GM12878 (cell line): ENCODE measurements around the gene SHROOM3. TPM values are rescaled to one million over a fixed set of nuclear protein-coding genes. Genes with fewer than 3 reads are reported as not detected.

ENCODE experiments used
- ATAC-seq: fragments of 200-7000 bp; cut with Tn5 transposase; 3 replicates; pipeline ENCODE4 v1.9.1; 2020; ENCODE audit warnings: mild to moderate bottlenecking, moderate library complexity
- BruUV-seq: library from RNA; stranded (reverse); fragments of 400-500 nt; replicated peaks from 2 replicates; lab custom pipeline; 2021; lab: Mats Ljungman, UMichigan
- CTCF ChIA-PET: fragments of 300-600 bp; sonication (Branson Sonifier 250); formaldehyde crosslinking; extraction: SDS; loops from one replicate; lab custom pipeline; 2021; ENCODE audit warnings: inconsistent platforms; lab: Yijun Ruan, JAX
- POLR2A ChIA-PET: fragments of 350-600 bp; formaldehyde crosslinking; extraction: SDS; loops from one replicate; lab custom pipeline; 2021; ENCODE audit warnings: inconsistent platforms; lab: Charles Lee
- RAD21 ChIA-PET: fragments of 300-600 bp; sonication (Branson Sonifier 250); formaldehyde crosslinking; loops from one replicate; lab custom pipeline; 2023; ENCODE audit warnings: antibody characterized with exemption; ENCODE audit not compliant: unreplicated experiment; lab: Charles Lee
- SMC1A ChIA-PET: fragments of 300-600 bp; sonication (Branson Sonifier 250); formaldehyde crosslinking; loops from one replicate; lab custom pipeline; 2023; ENCODE audit not compliant: unreplicated experiment, uncharacterized antibody; lab: Charles Lee
- DNase-seq: peaks from one replicate; pipeline ENCODE4 v3.0.0-alpha.2; 2011; ENCODE audit warnings: low read depth, low spot score
- FAIRE-seq: peaks from 3 replicates; lab custom pipeline; 2011; peaks lifted over from hg19 to GRCh38; lab: Jason Lieb, UNC
- H2AFZ ChIP-seq: 2 replicates; pipeline ENCODE4 v1.6.0; 2011; ENCODE audit warnings: low read depth, low read length, control low read depth; ENCODE audit not compliant: control insufficient read depth
- H3K27ac ChIP-seq: 2 replicates; pipeline ENCODE4 v1.5.1; 2011; ENCODE audit warnings: control low read depth; ENCODE audit not compliant: control insufficient read depth, insufficient read depth
- H3K27me3 ChIP-seq, 2 experiments: replicated peaks in 1 of 2; 2 replicates each; pipeline versions ENCODE4 v1.6.0 to v1.6.1; 2011; ENCODE audit warnings: low read length in 1 of 2; ENCODE audit not compliant: control insufficient read depth in 2 of 2, insufficient read depth in 2 of 2
- H3K36me3 ChIP-seq, 2 experiments: 2 replicates each; pipeline ENCODE4 v1.5.1; 2011; ENCODE audit warnings: low read length in 1 of 2; ENCODE audit not compliant: control insufficient read depth in 2 of 2, insufficient read depth in 2 of 2
- H3K4me1 ChIP-seq: 2 replicates; pipeline ENCODE4 v1.6.1; 2011; ENCODE audit warnings: mild to moderate bottlenecking, low read length, moderate library complexity, mixed read lengths; ENCODE audit not compliant: control insufficient read depth, insufficient read depth
- H3K4me2 ChIP-seq: 2 replicates; pipeline ENCODE4 v1.6.0; 2011; ENCODE audit warnings: control low read depth; ENCODE audit not compliant: control insufficient read depth, insufficient read depth
- H3K4me3 ChIP-seq: fragments of 200-600 bp; sonication (generic); 2 replicates; pipeline ENCODE4 v1.5.1; 2016
- H3K79me2 ChIP-seq: 2 replicates; pipeline ENCODE4 v1.6.0; 2011; ENCODE audit warnings: low read length; ENCODE audit not compliant: control insufficient read depth, insufficient read depth
- H3K9ac ChIP-seq: 2 replicates; pipeline ENCODE4 v1.8.0; 2011; ENCODE audit warnings: low read length, control low read depth, mixed read lengths; ENCODE audit not compliant: control insufficient read depth, insufficient read depth
- H3K9me3 ChIP-seq: replicated peaks from 3 replicates; pipeline ENCODE4 v1.5.1; 2011; ENCODE audit warnings: mild to moderate bottlenecking, low read length; ENCODE audit not compliant: control insufficient read depth, insufficient read depth
- H4K20me1 ChIP-seq: 2 replicates; pipeline ENCODE4 v1.6.0; 2011; ENCODE audit not compliant: control insufficient read depth, insufficient read depth
- BMI1 ChIP-seq: fragments of 450-650 bp; IDR thresholded peaks from 2 replicates; pipeline ENCODE4 v1.6.1; 2016; ENCODE audit warnings: mild to moderate bottlenecking, moderate library complexity, borderline replicate concordance
- CHD4 ChIP-seq: fragments of 200-600 bp; sonication (generic); IDR thresholded peaks from 2 replicates; pipeline ENCODE4 v1.6.1; 2016; ENCODE audit warnings: mild to moderate bottlenecking
- ESRRA ChIP-seq: IDR thresholded peaks from 2 replicates; pipeline ENCODE4 v1.6.1; 2012; ENCODE audit warnings: mild to moderate bottlenecking, low read length, improper control_type of control experiment
- MXI1 ChIP-seq: fragments of 150-350 bp; IDR thresholded peaks from 2 replicates; pipeline ENCODE4 v1.6.1; 2011; ENCODE audit warnings: low read depth, mild to moderate bottlenecking, inconsistent platforms, low read length, improper control_type of control experiment
- PAX8 ChIP-seq: fragments of 450-650 bp; IDR thresholded peaks from 2 replicates; pipeline ENCODE4 v1.6.1; 2017; ENCODE audit warnings: mild to moderate bottlenecking, moderate library complexity
- POLR2A ChIP-seq: IDR thresholded peaks from 2 replicates; pipeline ENCODE4 v1.6.1; 2011; ENCODE audit warnings: low read depth, mild to moderate bottlenecking, low read length
- POU2F2 ChIP-seq: IDR thresholded peaks from 3 replicates; pipeline ENCODE4 v1.6.1; 2011; ENCODE audit warnings: low read depth, mild to moderate bottlenecking, low read length, borderline replicate concordance
- SREBF1 ChIP-seq: IDR thresholded peaks from 2 replicates; pipeline ENCODE4 v1.6.1; 2012; ENCODE audit warnings: mild to moderate bottlenecking, low read length
- ZNF622 ChIP-seq: fragments of 450-650 bp; IDR thresholded peaks from 2 replicates; pipeline ENCODE4 v1.6.1; 2017; ENCODE audit warnings: mild to moderate bottlenecking, inconsistent platforms
- ZSCAN29 ChIP-seq: fragments of 450-650 bp; IDR thresholded peaks from 2 replicates; pipeline ENCODE4 v1.6.1; 2017; ENCODE audit warnings: mild to moderate bottlenecking, moderate library complexity
- WGBS: methylation state at CpG from one replicate; pipeline ENCODE4 v1.1.6; 2016; ENCODE audit warnings: low lambda C conversion rate; ENCODE audit not compliant: insufficient replicate concordance, insufficient coverage; ENCODE audit errors: missing lambda C conversion rate; 5-methylcytosine and 5-hydroxymethylcytosine counted together
- in situ Hi-C: fragments of 300-500 bp; cut with MboI; formaldehyde crosslinking; loops from 9 replicates; pipeline ENCODE4 v1.14.3; 2018; ENCODE audit warnings: mixed read lengths
- intact Hi-C: fragments of 100-400 bp; cut with micrococcal nuclease; formaldehyde crosslinking; loops from one replicate; pipeline ENCODE4 v1.14.2; 2022; ENCODE audit not compliant: unreplicated experiment
- polyA plus RNA-seq, 11 experiments: library from polyadenylated mRNA; depleted of rRNA in 4 of 11; unstranded in 6 of 11; stranded (reverse) in 5 of 11; fragments of >200 nt; fragmentation: Nextera tagmentation in 4 of 11; fragmentation: Illumina TruSeq in 1 of 11; extraction: Ambion mirVana in 4 of 11; extraction: Trizol in 1 of 11; gene quantifications; 1 replicate in 1 of 11; 2 replicates in 10 of 11; pipeline versions ENCODE4 v1.2.1 to v1.2.3, GENCODE V29; 2011 to 2016; ENCODE audit warnings: inconsistent platforms in 2 of 11, missing spikeins in 2 of 11, low read depth in 1 of 11
- total RNA-seq, 4 experiments: library from RNA; depleted of rRNA in 3 of 4; stranded (reverse); fragments of >200 nt in 3 of 4; fragmentation: Illumina TruSeq in 1 of 4; extraction: Trizol in 1 of 4; gene quantifications; 2 replicates each; pipeline versions ENCODE4 v1.2.1 to v1.2.3, GENCODE V29; 2013 to 2021
- TF ChIP-seq, protein P1 (sequence below): IDR thresholded peaks from 2 replicates; pipeline ENCODE4 v1.6.1; 2012; ENCODE audit warnings: low read length, inconsistent platforms

SHROOM3 gene
- total and polyA plus RNA-seq, 10 of the 15 experiments (the other 5 are each of a cell fraction or from before 2014, with no cell fraction given): under 0.01 to 0.29 (median 0.08) TPM; not detected in 1

DNA sequence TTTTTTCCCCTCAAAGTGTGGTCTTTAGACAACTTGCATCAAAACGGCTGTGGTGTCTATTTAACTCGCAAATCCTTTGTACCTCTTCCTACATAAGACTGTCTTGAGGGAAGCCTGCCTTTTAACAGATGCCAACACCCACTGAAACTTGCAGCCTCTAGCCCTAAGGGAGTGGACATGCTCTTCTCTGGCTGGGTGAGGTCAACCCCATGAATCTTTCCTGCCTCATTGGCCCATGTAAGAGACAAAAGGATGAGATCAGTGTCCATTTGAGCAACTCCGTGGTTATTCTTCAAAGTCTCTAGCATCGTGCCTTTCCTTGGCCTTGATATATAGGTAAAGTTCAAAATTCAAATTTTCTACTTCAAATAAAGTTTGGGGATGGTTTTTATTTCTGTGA lies 134.7 kb downstream of the SHROOM3 start:
- TF ChIP-seq POLR2A (no peak), ZNF622 (no peak)
- FAIRE-seq (no peak), DNase-seq (no peak), ATAC-seq (no peak; the same call in 2 of the 3 replicates)
- ChIA-PET POLR2A (no interaction called here), RAD21 (no interaction called here), CTCF (no interaction called here), SMC1A (no interaction called here)
- no peak overlapping the region for H3K9ac ChIP-seq
- 37% methylated on average over 4 of the region's 4 CpGs for WGBS
- H3K79me2 ChIP-seq: no peaks in the 10 kb centered on the region
- no peaks in the 10 kb centered on the region for H3K9me3 ChIP-seq
- H3K4me1 ChIP-seq: no peaks in the 10 kb centered on the region
- H3K27me3 ChIP-seq: peaks cover 1 to 3% of the 10 kb centered on the region in 2 experiments; a peak in 2 of 4 replicates
- BruUV-seq: no TSS peak
- no peak overlapping the region for H3K4me3 ChIP-seq
- H4K20me1 ChIP-seq: no peaks in the 10 kb centered on the region
- intact Hi-C loops: no loop called here
- H2AFZ ChIP-seq: no peak overlapping the region
- H3K27ac ChIP-seq: no peak overlapping the region
- no peak overlapping the region for H3K4me2 ChIP-seq
- no peaks in the 10 kb centered on the region for H3K36me3 ChIP-seq
- in situ Hi-C loops: no loop called here

DNA sequence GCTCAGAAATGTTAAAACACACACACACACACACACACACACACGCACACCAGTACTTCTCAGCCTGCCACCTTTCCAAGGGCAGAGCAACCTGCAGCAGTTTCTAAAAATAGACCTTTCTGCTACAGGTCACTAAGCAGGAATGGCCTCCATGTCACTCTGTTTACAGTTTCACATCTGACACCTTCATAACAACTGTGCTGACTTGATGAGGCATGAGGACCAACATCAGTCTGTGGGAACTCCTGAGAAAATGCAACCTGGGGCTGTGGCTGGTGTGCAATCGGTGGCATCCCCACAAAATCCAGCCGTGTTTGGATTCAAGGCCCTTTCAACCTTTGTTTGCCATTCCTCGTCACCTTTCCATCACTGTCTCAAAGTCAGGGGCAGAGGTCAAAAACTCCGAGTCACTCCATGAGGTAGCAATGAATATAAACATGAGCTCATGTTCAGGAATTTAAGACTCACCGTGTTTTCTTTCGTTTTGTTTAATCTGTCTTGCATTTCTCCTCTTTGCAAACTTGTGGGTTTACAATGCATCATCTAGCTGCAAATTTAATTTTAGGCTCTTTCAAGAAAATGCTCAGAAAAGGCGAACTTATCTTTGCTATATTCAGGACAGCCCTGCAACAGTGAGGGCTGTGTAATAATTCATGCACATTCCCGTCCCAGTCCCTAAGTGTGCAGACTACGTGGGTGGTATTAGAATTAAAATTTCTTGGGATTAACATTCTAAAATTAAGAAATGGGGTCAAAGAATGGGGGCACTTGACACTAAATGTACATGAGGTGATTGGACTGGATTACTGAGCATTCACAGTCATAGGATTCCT lies 135.3 kb downstream of the SHROOM3 start:
- BruUV-seq: no TSS peak

More for the DNA sequence above, 135.3 kb downstream of the SHROOM3 start:
- intact Hi-C loops: no loop called here
- Histone ChIP-seq H3K9me3 (no peaks in the 10 kb centered on the region), H3K4me1 (no peaks in the 10 kb centered on the region), H3K4me2 (no peak overlapping the region), H3K4me3 (no peak overlapping the region), H3K79me2 (no peaks in the 10 kb centered on the region), H3K36me3 (no peaks in the 10 kb centered on the region), H3K27me3 (peaks cover 1 to 3% of the 10 kb centered on the region in 2 experiments; a peak in 2 of 4 replicates), H3K9ac (no peak overlapping the region), H2AFZ (no peak overlapping the region), H4K20me1 (no peaks in the 10 kb centered on the region), H3K27ac (no peak overlapping the region)
- ATAC-seq (no peak), DNase-seq (no peak), FAIRE-seq (no peak)
- 53% methylated on average over 10 of the region's 10 CpGs for WGBS
- RAD21 ChIA-PET: no interaction called here
- CTCF ChIA-PET: no interaction called here
- POLR2A ChIA-PET: no interaction called here
- TF ChIP-seq CHD4 (no peak), SREBF1 (no peak), POLR2A (no peak), MXI1 (no peak), POU2F2 (no peak), BMI1 (no peak), ESRRA (no peak), ZSCAN29 (no peak), PAX8 (no peak), ZNF622 (no peak)
- TF ChIP-seq, protein P1, sequence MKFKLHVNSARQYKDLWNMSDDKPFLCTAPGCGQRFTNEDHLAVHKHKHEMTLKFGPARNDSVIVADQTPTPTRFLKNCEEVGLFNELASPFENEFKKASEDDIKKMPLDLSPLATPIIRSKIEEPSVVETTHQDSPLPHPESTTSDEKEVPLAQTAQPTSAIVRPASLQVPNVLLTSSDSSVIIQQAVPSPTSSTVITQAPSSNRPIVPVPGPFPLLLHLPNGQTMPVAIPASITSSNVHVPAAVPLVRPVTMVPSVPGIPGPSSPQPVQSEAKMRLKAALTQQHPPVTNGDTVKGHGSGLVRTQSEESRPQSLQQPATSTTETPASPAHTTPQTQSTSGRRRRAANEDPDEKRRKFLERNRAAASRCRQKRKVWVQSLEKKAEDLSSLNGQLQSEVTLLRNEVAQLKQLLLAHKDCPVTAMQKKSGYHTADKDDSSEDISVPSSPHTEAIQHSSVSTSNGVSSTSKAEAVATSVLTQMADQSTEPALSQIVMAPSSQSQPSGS: no peak
- SMC1A ChIA-PET: no interaction called here
- in situ Hi-C loops: no loop called here
